Esophagus (tissue), 2 donors: Measurements from ENCODE around the gene TLR7. TPM values are rescaled to one million over a fixed set of nuclear protein-coding genes. Genes with fewer than 3 reads are reported as not detected.

Experiments used
- H3K27ac ChIP-seq, 2 donors: one replicate each; pipeline ENCODE4 v1.5.1; 2013; ENCODE audit warnings: low read depth in 2 of 2, mild to moderate bottlenecking in 2 of 2, inconsistent platforms in 1 of 2, low read length in 1 of 2, moderate library complexity in 1 of 2
- H3K27me3 ChIP-seq, 2 donors: one replicate each; pipeline ENCODE4 v1.6.1; 2013; ENCODE audit warnings: low read length in 2 of 2, control low read depth in 1 of 2, mild to moderate bottlenecking in 1 of 2; ENCODE audit not compliant: insufficient read depth in 2 of 2, control insufficient read depth in 1 of 2
- H3K36me3 ChIP-seq, 2 donors: one replicate each; pipeline ENCODE4 v1.6.1; 2013; ENCODE audit warnings: low read length in 1 of 2; ENCODE audit not compliant: control insufficient read depth in 2 of 2, insufficient read depth in 2 of 2
- H3K4me1 ChIP-seq, 2 donors: one replicate each; pipeline ENCODE4 v1.6.1; 2013; ENCODE audit warnings: low read length in 1 of 2; ENCODE audit not compliant: control insufficient read depth in 2 of 2, insufficient read depth in 2 of 2
- H3K4me3 ChIP-seq, 2 donors: one replicate each; pipeline ENCODE4 v1.5.1; 2013; ENCODE audit warnings: low read length in 2 of 2, mild to moderate bottlenecking in 2 of 2, low read depth in 1 of 2, moderate library complexity in 1 of 2
- H3K9me3 ChIP-seq, 2 donors: one replicate each; pipeline ENCODE4 v1.6.1; 2013; ENCODE audit warnings: mild to moderate bottlenecking in 2 of 2, low read depth in 1 of 2, low read length in 1 of 2, moderate library complexity in 1 of 2; ENCODE audit not compliant: control insufficient read depth in 2 of 2, insufficient read depth in 1 of 2
- WGBS, 2 donors: extraction: QIAGEN DNeasy Blood & Tissue Kit; methylation state at CpG; one replicate each; pipeline ENCODE4 v1.1.7; 2013; 5-methylcytosine and 5-hydroxymethylcytosine counted together
- polyA plus RNA-seq, 2 donors: library from polyadenylated mRNA; stranded (reverse); fragments of 200-250 nt; gene quantifications; one replicate each; pipeline ENCODE4 v1.2.3, GENCODE V29; 2013
- donor health status: healthy with polysubstance abuse.
- donor health status: Bipolar disorder and iron deficiency.

The TLR7 gene
- under 1 TPM; 0.04 to 0.08 TPM for polyA plus RNA-seq

GRCh38 chrX:12866451-12867377 is at the start of gene TLR7:
Gene TLR7, plus strand, starts transcription at chrX:12867072. Its CDS starts 507 bp downstream, at chrX:12867579.
- 67 to 80% methylated on average over 7 of the region's 7 CpGs for whole genome bisulfite sequencing, 2 donors
- Histone ChIP-seq H3K36me3 (no peaks in the 10 kb centered on the region), H3K27me3 (no peaks in the 10 kb centered on the region), H3K4me3 (no peak within 1 kb of the TSS), H3K27ac (no peak within 1 kb of the TSS), H3K4me1 (no peaks in the 10 kb centered on the region), H3K9me3 (no peaks in the 10 kb centered on the region)

GRCh38 chrX:12817528-12817927 is 49.3 kb upstream of the TLR7 start:
- H3K36me3 ChIP-seq: no peaks in the 10 kb centered on the region
- H3K4me3 ChIP-seq: no peak overlapping the region
- 76% methylated on average over 5 of the region's 5 CpGs for WGBS, 2 donors

DNA sequence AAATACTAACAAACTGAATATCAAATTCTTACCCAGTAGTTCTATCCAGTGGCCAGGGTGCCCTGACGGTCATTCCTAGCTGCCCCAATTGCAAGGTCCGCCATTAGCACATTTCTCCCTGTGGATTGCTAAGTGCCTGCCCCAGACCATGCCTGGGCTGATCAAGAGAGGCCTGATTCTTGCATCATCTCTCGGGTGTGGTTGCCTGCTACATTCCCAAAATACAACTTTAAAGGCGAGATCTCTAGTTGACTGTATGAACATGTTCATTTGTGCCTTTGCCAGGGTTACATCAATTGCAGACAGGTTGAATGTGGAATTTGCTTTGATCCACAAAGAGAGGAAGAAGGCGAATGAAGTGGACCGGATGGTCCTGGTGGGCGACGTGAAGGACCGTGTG is 47.6 kb upstream of the TLR7 start:
- peaks cover 0 to 3% of the 10 kb centered on the region in 2 donors for H3K4me1 ChIP-seq
- H3K27me3 ChIP-seq: no peaks in the 10 kb centered on the region
- H3K4me3 ChIP-seq: no peak overlapping the region
- no peaks in the 10 kb centered on the region for H3K36me3 ChIP-seq
- H3K27ac ChIP-seq: no peak overlapping the region
- 61 to 79% methylated on average over 9 of the region's 9 CpGs for WGBS, 2 donors
- H3K9me3 ChIP-seq: no peaks in the 10 kb centered on the region

More at GRCh38 chrX:12817528-12817927, 49.3 kb upstream of the TLR7 start:
- H3K27me3 ChIP-seq: no peaks in the 10 kb centered on the region
- H3K9me3 ChIP-seq: no peaks in the 10 kb centered on the region
- H3K27ac ChIP-seq: no peak overlapping the region
- H3K4me1 ChIP-seq: peaks cover 0 to 3% of the 10 kb centered on the region in 2 donors

DNA sequence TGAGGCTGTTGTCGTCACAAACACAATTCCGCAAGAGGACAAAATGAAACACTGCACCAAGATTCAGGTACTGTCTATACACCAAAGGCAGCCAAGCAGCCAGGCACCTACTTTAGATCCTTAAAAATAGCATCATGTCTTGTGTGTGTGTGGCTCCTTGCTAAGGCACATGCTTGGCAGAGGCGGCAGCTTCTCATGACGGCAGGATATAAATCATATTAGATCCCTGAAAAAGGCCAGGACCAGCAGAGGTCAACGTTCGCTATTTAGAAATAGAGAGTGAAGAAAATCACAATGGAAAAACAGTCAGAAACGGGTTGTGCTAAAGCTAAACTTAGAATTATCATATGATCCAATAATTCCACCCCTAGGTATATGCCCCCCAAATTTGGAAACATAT is 46.1 kb upstream of the TLR7 start:
- Histone ChIP-seq H3K9me3 (no peaks in the 10 kb centered on the region), H3K36me3 (no peaks in the 10 kb centered on the region), H3K4me1 (peaks cover 0 to 3% of the 10 kb centered on the region in 2 donors), H3K27ac (no peak overlapping the region), H3K4me3 (no peak overlapping the region), H3K27me3 (no peaks in the 10 kb centered on the region)
- 87 to 88% methylated on average over 7 of the region's 7 CpGs for WGBS, 2 donors

- 77 to 86% methylated on average over 9 of the region's 9 CpGs for WGBS, 2 donors
- no peaks in the 10 kb centered on the region for H3K36me3 ChIP-seq
- no peak overlapping the region for H3K4me3 ChIP-seq
- H3K4me1 ChIP-seq: no peaks in the 10 kb centered on the region
- H3K9me3 ChIP-seq: no peaks in the 10 kb centered on the region
- H3K27ac ChIP-seq: no peak overlapping the region
- no peaks in the 10 kb centered on the region for H3K27me3 ChIP-seq
Measured at GRCh38 chrX:12824944-12825343, 41.9 kb upstream of the TLR7 start.

- no peaks in the 10 kb centered on the region for H3K36me3 ChIP-seq
- no peaks in the 10 kb centered on the region for H3K4me1 ChIP-seq
- no peaks in the 10 kb centered on the region for H3K9me3 ChIP-seq
- H3K4me3 ChIP-seq: no peak overlapping the region
- 89 to 92% methylated on average over 8 of the region's 8 CpGs for WGBS, 2 donors
- H3K27ac ChIP-seq: no peak overlapping the region
- no peaks in the 10 kb centered on the region for H3K27me3 ChIP-seq
Measured at GRCh38 chrX:12825801-12826200, 41.1 kb upstream of the TLR7 start.

GRCh38 chrX:12843061-12843667 is 23.7 kb upstream of the TLR7 start:
- WGBS, 2 donors: 65 to 73% methylated on average over 2 of the region's 2 CpGs
- no peaks in the 10 kb centered on the region for H3K9me3 ChIP-seq
- no peaks in the 10 kb centered on the region for H3K36me3 ChIP-seq
- no peak overlapping the region for H3K4me3 ChIP-seq
- H3K27me3 ChIP-seq: no peaks in the 10 kb centered on the region
- H3K27ac ChIP-seq: no peak overlapping the region
- no peaks in the 10 kb centered on the region for H3K4me1 ChIP-seq

DNA sequence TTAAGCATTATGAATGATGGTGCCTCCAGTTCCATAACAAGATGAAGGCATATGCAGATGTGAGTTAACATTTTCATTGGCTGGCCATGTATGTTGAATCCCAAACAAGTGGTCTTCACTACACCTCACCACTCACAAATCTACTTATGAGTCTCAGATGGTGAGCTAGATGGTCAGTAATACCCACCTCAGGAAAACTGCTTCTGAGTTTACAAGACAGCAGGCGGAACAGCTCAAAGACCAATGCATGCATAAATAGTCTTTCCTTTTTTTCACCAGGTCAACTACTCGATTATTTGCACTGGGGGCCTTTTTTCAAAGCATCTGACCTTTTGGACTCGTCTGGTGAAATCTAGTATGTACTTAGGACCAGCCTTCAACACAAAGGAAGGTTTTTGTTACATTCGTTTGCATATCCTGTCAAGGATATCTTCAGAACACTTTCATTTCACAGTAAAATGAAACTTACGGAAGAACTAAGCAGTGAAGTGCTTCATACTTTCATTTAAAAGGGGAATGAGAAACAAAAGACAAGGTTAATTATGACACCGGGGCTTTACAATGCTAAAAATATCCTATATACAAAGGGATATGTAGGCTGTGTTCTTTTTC is 23.1 kb upstream of the TLR7 start:
- no peak overlapping the region for H3K27ac ChIP-seq
- no peaks in the 10 kb centered on the region for H3K4me1 ChIP-seq
- H3K36me3 ChIP-seq: no peaks in the 10 kb centered on the region
- H3K4me3 ChIP-seq: no peak overlapping the region
- WGBS, 2 donors: 30% methylated on average over 6 of the region's 6 CpGs
- no peaks in the 10 kb centered on the region for H3K9me3 ChIP-seq
- H3K27me3 ChIP-seq: no peaks in the 10 kb centered on the region

GRCh38 chrX:12844319-12844718 is 22.6 kb upstream of the TLR7 start:
- Histone ChIP-seq H3K9me3 (no peaks in the 10 kb centered on the region), H3K27ac (no peak overlapping the region), H3K4me1 (no peaks in the 10 kb centered on the region), H3K36me3 (no peaks in the 10 kb centered on the region), H3K27me3 (no peaks in the 10 kb centered on the region), H3K4me3 (no peak overlapping the region)
- 50 to 51% methylated on average over 3 of the region's 3 CpGs for WGBS, 2 donors
